MCF 10A (cell line): ENCODE results near the gene SLC4A1. TPM values are rescaled to one million over a fixed set of nuclear protein-coding genes. Genes with fewer than 3 reads are reported as not detected.
"Not testable (repeated sequence)": the region's sequence is repeated elsewhere in the genome, so short reads cannot be mapped to it uniquely, and the experiment has no call there.

ENCODE experiments used
- BruUV-seq: library from RNA; stranded (reverse); fragments of 400-500 nt; replicated peaks from 2 replicates; lab custom pipeline; 2021; lab: Mats Ljungman, UMichigan
- CTCF ChIA-PET: fragments of 300-600 bp; sonication (Branson Sonifier 250); formaldehyde crosslinking; extraction: SDS; loops from one replicate; lab custom pipeline; 2021; ENCODE audit warnings: antibody characterized with exemption, inconsistent platforms; lab: Yijun Ruan, JAX
- POLR2A ChIA-PET: fragments of 300-600, 350-650 bp; sonication (Branson Sonifier 250); formaldehyde crosslinking; extraction: SDS; loops from one replicate; lab custom pipeline; 2020; ENCODE audit warnings: antibody characterized with exemption, inconsistent platforms; lab: Yijun Ruan, JAX
- DNase-seq: peaks from one replicate; pipeline ENCODE4 v3.0.0-alpha.2; 2018; ENCODE audit not compliant: unreplicated experiment
- H3K27ac Mint-ChIP-seq: one replicate; pipeline ENCODE4 v1.8.0; 2022; ENCODE audit warnings: mild to moderate bottlenecking, low read depth, mixed read lengths; ENCODE audit not compliant: unreplicated experiment
- H3K27me3 Mint-ChIP-seq: one replicate; pipeline ENCODE4 v1.8.0; 2022; ENCODE audit warnings: mixed read lengths; ENCODE audit not compliant: insufficient read depth, unreplicated experiment
- H3K36me3 Mint-ChIP-seq: one replicate; pipeline ENCODE4 v1.8.0; 2022; ENCODE audit warnings: mild to moderate bottlenecking, moderate library complexity, mixed read lengths; ENCODE audit not compliant: insufficient read depth, unreplicated experiment
- H3K4me1 Mint-ChIP-seq: one replicate; pipeline ENCODE4 v1.8.0; 2022; ENCODE audit warnings: mixed read lengths; ENCODE audit not compliant: insufficient read depth, unreplicated experiment
- H3K4me3 Mint-ChIP-seq: one replicate; pipeline ENCODE4 v1.8.0; 2022; ENCODE audit warnings: mild to moderate bottlenecking, moderate library complexity, mixed read lengths; ENCODE audit not compliant: unreplicated experiment
- H3K9me3 Mint-ChIP-seq: one replicate; pipeline ENCODE4 v1.8.0; 2022; ENCODE audit warnings: mixed read lengths; ENCODE audit not compliant: unreplicated experiment
- CTCF ChIP-seq: fragments of 200-600 bp; IDR thresholded peaks from one replicate; pipeline ENCODE4 v1.8.0; 2022; ENCODE audit warnings: antibody characterized with exemption, mild to moderate bottlenecking; ENCODE audit not compliant: unreplicated experiment
- intact Hi-C: fragments of 100-400 bp; cut with micrococcal nuclease; formaldehyde crosslinking; loops from 2 replicates; pipeline ENCODE4 v1.14.1; 2022
- total RNA-seq: library from RNA; stranded (reverse); gene quantifications from 2 replicates; pipeline ENCODE4 v1.2.3, GENCODE V29; 2022

The SLC4A1 gene
- total RNA-seq, 1 experiment from 2014 or later = not detected

GRCh38 chr17:44241106-44241624 is 26.8 kb downstream of the SLC4A1 start:
- intact Hi-C loops = no loop called here
- no peak for TF ChIP-seq CTCF
- H3K4me1 Mint-ChIP-seq = no peaks in the 10 kb centered on the region
- no peak overlapping the region for H3K4me3 Mint-ChIP-seq
- H3K27ac Mint-ChIP-seq = no peak overlapping the region
- H3K9me3 Mint-ChIP-seq = no peaks in the 10 kb centered on the region
- H3K27me3 Mint-ChIP-seq = no peaks in the 10 kb centered on the region
- ChIA-PET CTCF (no interaction called here), POLR2A (interaction anchor here (0.6 to 1.6 kb wide), 2 partner anchors 10 to 17 kb away, joined by 4 read pairs; no protein-coding TSS in a partner anchor)
- BruUV-seq = no TSS peak
- H3K36me3 Mint-ChIP-seq = no peaks in the 10 kb centered on the region
- DNase-seq = no peak

- H3K27ac Mint-ChIP-seq, H3K36me3 Mint-ChIP-seq, H3K4me3 Mint-ChIP-seq, H3K27me3 Mint-ChIP-seq, H3K9me3 Mint-ChIP-seq, POLR2A ChIA-PET, BruUV-seq, CTCF ChIA-PET, DNase-seq: not testable (repeated sequence)
- peaks cover 14% of the 10 kb centered on the region for H3K4me1 Mint-ChIP-seq
- intact Hi-C loops = loop anchor here (5.0 kb wide), 1 partner anchor 69 kb away; the partner anchor contains the start of gene RUNDC3A
Measured at GRCh38 chr17:44237886-44238285, 30.0 kb downstream of the SLC4A1 start.

- ChIA-PET POLR2A (interaction anchor here (1.0 kb wide), 1 partner anchor 11 kb away, joined by 3 read pairs; no protein-coding TSS in a partner anchor), CTCF (interaction anchor here (0.6 kb wide), 1 partner anchor 13 kb away, joined by 3 read pairs; no protein-coding TSS in a partner anchor)
- BruUV-seq = no TSS peak
- Mint-ChIP-seq H3K9me3 (no peaks in the 10 kb centered on the region), H3K27me3 (no peaks in the 10 kb centered on the region), H3K27ac (peak overlapping the region; percentile 53), H3K4me3 (no peak overlapping the region), H3K4me1 (peaks cover 14% of the 10 kb centered on the region), H3K36me3 (no peaks in the 10 kb centered on the region)
- intact Hi-C loops = loop anchor here (5.0 kb wide), 1 partner anchor 71 kb away; the partner anchor contains the start of gene RUNDC3A
- DNase-seq = no peak
- TF ChIP-seq CTCF = no peak
Measured at GRCh38 chr17:44236444-44236991, 31.4 kb downstream of the SLC4A1 start.

GRCh38 chr17:44235583-44235936 is 32.4 kb downstream of the SLC4A1 start:
- no peaks in the 10 kb centered on the region for H3K9me3 Mint-ChIP-seq
- H3K27me3 Mint-ChIP-seq = no peaks in the 10 kb centered on the region
- no TSS peak for BruUV-seq
- H3K4me3 Mint-ChIP-seq = no peak overlapping the region
- POLR2A ChIA-PET = no interaction called here
- H3K4me1 Mint-ChIP-seq = peaks cover 14% of the 10 kb centered on the region
- H3K27ac Mint-ChIP-seq = peak overlapping the region; percentile 53
- CTCF ChIA-PET = no interaction called here
- TF ChIP-seq CTCF = no peak
- no peaks in the 10 kb centered on the region for H3K36me3 Mint-ChIP-seq
- intact Hi-C loops = loop anchor here (5.0 kb wide), 1 partner anchor 72 kb away; the partner anchor contains the start of gene RUNDC3A
- DNase-seq = peak; percentile 86
